ENCODE results near the gene SOX10.
"Not testable (repeated sequence)": the region's sequence is repeated elsewhere in the genome, so short reads cannot be mapped to it uniquely, and the experiment has no call there.

DNA sequence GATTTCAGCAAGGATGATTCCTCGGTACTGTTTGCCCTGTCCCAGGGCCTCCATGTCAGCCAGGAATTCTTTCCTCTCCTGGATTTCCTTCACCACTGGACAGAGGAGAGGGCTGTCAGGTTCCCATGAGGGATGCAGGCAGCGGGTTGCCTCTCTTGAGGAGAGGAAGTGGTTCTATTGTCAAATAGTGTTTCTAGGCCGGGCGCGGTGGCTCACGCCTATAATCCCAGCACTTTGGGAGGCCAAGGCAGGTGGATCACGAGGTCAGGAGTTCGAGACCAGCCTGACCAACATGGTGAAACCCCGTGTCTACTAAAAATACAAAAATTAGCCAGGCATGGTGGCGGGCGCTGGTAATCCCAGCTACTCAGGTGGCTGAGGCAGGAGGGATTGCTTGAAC lies 39.9 kb downstream of the SOX10 start:
- TF ChIP-seq ZNF121 (CRISPR knock-in tag; IDR thresholded peaks at IDR 0.05); RELA (CRISPR knock-in tag; IDR thresholded peaks at IDR 0.05; ENCODE audit: borderline replicate concordance): not testable (repeated sequence)

Measured in WTC11 (cell line).